ENCODE measurements around the gene LSM4. TPM values are rescaled to one million over a fixed set of nuclear protein-coding genes. Genes with fewer than 3 reads are reported as not detected.

The LSM4 gene
- total and polyA plus RNA-seq, 2 of the 13 experiments (the other 11 are each of a cell fraction or from before 2014, with no cell fraction given) = 65.8 to 166 TPM

DNA sequence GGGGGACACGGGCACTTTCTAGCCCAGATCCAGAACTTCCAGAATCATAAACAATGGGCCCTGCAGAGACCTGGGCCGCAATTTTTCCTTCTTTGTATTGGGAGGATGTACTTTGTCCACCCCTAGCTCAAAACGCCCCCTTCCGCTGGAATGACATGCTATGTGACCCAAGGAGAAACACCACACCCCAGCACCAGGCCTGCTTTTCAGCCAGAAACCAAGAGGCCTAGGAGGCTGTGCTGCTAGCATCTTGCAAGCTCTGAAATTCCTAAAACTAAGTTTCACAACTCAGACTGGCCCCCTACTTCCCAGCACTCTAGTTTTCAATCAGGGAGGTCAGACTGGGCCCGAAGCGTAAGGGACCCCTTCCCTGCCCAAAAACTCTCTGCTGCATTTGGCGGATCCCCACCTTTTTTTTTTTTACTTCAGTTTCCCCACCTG is 538 bp downstream of the LSM4 start (continued):
- TF ChIP-seq SP5 (CRISPR knock-in tag; IDR thresholded peaks at IDR 0.05; ENCODE audit: borderline replicate concordance, low read depth) (no peak), ZNF589 (CRISPR knock-in tag; conservative IDR thresholded peaks at IDR 0.05) (no peak), SRF (IDR thresholded peaks at IDR 0.05; ENCODE audit: low read depth, low read length) (no peak), SP140L (CRISPR knock-in tag; IDR thresholded peaks at IDR 0.05; ENCODE audit: borderline replicate concordance) (no peak), KLF6 (CRISPR knock-in tag; IDR thresholded peaks at IDR 0.05) (no peak), ZNF235 (CRISPR knock-in tag; IDR thresholded peaks at IDR 0.05; ENCODE audit: borderline replicate concordance) (no peak), ZFP62 (CRISPR knock-in tag; IDR thresholded peaks at IDR 0.05) (no peak), KIAA2018 (CRISPR knock-in tag; IDR thresholded peaks at IDR 0.05; ENCODE audit: borderline replicate concordance) (no peak), PITX1 (CRISPR knock-in tag; IDR thresholded peaks at IDR 0.05) (no peak), ZBTB21 (CRISPR knock-in tag; IDR thresholded peaks at IDR 0.05) (no peak), ZSCAN31 (CRISPR knock-in tag; IDR thresholded peaks at IDR 0.05; ENCODE audit: low read depth) (no peak), ZNF782 (CRISPR knock-in tag; IDR thresholded peaks at IDR 0.05; ENCODE audit: borderline replicate concordance) (no peak), KDM6A (CRISPR knock-in tag; IDR thresholded peaks at IDR 0.05; ENCODE audit: low read depth) (no peak), SPEN (CRISPR knock-in tag; IDR thresholded peaks at IDR 0.05; ENCODE audit: low read depth) (no peak; the same call in 1 of the 2 replicates), ZNF460 (CRISPR knock-in tag; IDR thresholded peaks at IDR 0.05; ENCODE audit: borderline replicate concordance) (no peak)
- TF ChIP-seq, protein P1, sequence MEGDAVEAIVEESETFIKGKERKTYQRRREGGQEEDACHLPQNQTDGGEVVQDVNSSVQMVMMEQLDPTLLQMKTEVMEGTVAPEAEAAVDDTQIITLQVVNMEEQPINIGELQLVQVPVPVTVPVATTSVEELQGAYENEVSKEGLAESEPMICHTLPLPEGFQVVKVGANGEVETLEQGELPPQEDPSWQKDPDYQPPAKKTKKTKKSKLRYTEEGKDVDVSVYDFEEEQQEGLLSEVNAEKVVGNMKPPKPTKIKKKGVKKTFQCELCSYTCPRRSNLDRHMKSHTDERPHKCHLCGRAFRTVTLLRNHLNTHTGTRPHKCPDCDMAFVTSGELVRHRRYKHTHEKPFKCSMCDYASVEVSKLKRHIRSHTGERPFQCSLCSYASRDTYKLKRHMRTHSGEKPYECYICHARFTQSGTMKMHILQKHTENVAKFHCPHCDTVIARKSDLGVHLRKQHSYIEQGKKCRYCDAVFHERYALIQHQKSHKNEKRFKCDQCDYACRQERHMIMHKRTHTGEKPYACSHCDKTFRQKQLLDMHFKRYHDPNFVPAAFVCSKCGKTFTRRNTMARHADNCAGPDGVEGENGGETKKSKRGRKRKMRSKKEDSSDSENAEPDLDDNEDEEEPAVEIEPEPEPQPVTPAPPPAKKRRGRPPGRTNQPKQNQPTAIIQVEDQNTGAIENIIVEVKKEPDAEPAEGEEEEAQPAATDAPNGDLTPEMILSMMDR (CRISPR knock-in tag; IDR thresholded peaks at IDR 0.05) = peak; percentile 73
- TF ChIP-seq, protein P2, sequence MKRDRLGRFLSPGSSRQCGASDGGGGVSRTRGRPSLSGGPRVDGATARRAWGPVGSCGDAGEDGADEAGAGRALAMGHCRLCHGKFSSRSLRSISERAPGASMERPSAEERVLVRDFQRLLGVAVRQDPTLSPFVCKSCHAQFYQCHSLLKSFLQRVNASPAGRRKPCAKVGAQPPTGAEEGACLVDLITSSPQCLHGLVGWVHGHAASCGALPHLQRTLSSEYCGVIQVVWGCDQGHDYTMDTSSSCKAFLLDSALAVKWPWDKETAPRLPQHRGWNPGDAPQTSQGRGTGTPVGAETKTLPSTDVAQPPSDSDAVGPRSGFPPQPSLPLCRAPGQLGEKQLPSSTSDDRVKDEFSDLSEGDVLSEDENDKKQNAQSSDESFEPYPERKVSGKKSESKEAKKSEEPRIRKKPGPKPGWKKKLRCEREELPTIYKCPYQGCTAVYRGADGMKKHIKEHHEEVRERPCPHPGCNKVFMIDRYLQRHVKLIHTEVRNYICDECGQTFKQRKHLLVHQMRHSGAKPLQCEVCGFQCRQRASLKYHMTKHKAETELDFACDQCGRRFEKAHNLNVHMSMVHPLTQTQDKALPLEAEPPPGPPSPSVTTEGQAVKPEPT (CRISPR knock-in tag; IDR thresholded peaks at IDR 0.05; ENCODE audit: low read depth) = no peak
- TF ChIP-seq, protein P3, sequence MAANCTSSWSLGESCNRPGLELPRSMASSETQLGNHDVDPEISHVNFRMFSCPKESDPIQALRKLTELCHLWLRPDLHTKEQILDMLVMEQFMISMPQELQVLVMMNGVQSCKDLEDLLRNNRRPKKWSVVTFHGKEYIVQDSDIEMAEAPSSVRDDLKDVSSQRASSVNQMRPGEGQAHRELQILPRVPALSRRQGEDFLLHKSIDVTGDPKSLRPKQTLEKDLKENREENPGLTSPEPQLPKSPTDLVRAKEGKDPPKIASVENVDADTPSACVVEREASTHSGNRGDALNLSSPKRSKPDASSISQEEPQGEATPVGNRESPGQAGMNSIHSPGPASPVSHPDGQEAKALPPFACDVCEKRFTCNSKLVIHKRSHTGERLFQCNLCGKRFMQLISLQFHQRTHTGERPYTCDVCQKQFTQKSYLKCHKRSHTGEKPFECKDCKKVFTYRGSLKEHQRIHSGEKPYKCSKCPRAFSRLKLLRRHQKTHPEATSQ (CRISPR knock-in tag; IDR thresholded peaks at IDR 0.05; ENCODE audit: borderline replicate concordance) = no peak
